ENCODE results near the gene WDR35.

- TF ChIP-seq CTCF (IDR thresholded peaks at IDR 0.05) (no peak), POLR2A (IDR thresholded peaks at IDR 0.05) (no peak)
These were observed 45.6 kb downstream of the WDR35 start for GRCh38 chr2:19944205-19944845.

Data from sigmoid colon (tissue), 3 donors.